GM21619 (cell line): ENCODE results near the gene FBXW12.
A peak's percentile ranks its signal among the peaks of the same experiment; 100 is the strongest.

ENCODE experiments used
- ATAC-seq: cut with Tn5 transposase; IDR thresholded peaks from one replicate; pipeline ENCODE4 v1.9.1; 2021; ENCODE audit not compliant: unreplicated experiment

The FBXW12 gene

DNA sequence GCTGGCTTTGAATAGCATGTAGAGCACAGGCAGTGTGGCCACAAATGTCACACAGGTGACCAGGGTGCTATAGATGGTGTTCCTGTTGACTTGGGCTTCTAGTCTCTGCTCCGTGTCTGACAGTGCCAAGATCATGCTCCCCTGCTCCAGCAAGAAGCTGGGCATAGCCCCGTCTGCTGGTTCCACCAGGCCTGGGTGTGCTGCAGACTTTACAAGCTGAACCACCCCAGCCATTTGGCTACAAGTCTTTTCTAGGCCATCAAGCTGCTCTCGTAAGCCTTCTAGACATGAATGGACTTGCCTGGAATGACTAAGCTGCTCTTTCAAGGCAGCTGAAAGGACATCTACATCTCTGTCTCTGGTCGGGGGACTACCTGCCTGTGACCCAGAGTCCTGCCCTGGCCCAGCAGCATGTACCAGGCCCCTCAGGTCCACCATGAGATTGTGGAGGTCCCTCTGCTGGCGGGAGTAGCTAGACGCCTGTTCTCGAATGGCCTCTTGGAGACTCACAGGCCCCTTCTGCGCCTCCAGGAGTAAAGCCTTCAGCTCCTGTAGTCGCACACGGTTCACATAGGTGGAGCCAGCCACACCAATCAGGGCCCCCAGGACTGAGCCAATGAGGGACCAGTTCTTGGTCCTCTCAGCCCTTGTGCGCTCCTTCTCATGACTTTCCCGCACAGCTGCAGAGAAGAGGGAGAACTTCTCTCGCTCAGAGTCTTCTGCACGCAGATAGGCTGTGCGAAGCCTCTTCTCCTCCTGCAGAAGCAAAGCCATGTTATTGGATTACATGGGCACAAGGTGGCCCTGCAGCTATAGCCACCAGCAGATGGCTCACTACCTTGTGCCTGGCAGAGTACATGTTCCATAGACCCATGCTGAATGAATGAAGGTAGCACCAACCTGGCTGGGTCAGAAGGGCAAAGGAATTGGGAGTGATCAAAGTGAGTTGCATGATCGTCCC, 60.7 kb downstream of the FBXW12 start:
- ATAC-seq = no peak

DNA sequence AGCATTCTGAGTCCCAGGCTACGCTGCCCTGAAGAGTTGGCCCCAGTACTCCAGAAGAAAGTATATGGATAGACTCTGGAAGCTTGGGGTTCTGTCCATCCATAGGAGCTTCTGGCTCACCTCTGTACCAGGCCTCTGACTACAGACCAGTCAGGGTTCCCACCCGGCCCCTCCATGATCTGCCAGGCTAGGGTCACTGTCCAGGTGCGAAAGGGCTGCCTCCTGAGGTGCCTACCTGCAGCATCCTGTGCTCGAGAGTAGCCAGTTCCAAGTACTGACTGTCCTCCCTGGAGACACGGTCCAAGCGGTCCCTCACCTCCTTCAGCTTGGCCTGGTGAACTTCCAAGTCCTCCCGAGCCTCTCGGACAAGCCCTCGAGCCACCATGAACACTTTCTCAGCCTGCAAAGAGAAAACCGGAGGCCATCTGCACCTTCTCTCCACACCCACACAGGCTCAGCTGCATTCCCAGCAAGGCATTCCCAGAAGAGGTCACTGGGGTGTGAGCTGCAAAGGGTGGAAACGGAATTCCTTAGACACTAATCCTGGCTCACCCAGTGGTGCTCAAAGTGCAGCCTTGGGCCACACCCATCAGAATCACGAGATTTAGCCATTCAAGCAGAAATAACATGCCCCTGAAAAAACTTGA, 61.6 kb downstream of the FBXW12 start:
- ATAC-seq = no peak

DNA sequence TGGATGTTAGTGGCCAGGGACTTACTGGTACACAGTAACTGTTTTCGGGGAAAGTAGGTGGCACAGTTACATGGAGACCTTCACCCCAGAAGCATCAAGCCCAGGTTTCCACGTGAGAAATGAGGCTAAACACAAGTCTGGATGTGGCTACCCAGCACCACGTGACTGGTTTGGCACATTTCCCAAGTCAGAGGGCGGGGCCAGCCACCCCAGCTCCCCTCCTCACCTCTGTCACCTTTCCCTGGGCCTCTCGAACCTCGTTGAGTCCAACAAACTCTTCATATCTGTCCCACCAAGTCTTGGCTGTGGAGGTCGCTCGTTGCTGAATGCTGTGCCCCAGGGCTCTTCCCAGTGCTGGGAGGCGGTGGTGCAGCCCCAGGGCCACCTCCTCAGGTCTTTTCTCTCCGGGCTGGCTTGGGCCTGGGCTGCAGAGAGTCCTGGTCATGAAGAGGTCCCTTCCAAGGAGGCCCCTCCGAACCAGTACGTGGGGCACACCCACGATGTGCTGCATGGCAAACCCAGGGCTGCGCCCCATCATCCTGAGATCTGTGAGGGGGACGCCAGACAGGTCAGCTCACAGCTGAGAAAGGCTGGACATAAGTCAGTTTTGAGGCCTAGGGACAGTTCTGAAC, 62.7 kb downstream of the FBXW12 start:
- no peak for ATAC-seq

DNA sequence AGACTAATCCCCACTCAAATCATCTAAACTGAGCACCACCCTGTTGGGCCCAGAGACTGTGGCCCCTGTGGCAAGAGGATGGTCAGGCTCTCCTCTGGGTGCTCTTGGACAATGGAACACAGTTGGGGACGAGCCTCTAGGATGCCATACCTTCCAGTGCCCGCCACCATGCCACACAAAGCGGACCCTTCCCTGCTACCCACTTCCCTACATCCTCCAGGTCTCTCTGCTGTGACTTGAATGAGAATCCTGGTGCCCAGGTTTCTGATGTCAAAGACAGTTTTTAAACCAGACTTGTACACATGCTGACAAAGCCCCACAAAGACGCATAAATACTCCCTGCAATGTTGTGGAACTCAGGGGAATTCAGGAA, 63.2 kb downstream of the FBXW12 start:
- no peak for ATAC-seq

DNA sequence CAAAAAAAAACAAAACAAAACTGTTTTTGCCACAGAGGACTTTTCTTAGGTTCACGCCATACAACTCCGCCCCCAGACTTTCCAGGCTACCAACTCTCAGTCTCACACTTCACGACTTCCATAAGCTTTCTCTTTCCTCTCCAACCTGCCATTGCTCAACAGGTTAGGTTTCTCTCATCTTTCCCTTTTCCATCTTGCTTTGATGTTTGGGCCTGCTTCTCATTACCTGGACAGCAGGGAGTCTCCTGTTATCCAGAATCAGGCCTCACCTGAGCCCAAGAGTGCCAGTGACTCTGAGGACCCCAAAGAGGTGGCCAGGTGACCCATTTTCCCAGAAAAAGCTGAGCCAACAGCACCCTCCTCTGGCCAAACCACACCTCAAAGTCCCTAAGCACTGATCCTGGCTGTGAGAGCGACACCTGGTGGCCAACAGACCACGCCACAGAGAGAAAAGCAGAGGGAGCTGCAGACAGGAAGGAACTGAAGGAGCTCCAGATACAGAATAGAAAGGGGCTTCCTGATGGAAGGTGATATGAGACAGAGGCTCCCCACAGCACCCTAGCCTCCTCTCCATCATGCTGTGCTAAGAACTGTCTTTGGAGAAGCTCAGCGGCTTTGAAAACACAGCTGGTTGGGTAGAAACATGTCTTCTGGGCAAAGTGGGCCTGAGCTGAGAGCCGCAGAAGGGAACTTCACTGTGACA, 63.9 kb downstream of the FBXW12 start:
- ATAC-seq = no peak

DNA sequence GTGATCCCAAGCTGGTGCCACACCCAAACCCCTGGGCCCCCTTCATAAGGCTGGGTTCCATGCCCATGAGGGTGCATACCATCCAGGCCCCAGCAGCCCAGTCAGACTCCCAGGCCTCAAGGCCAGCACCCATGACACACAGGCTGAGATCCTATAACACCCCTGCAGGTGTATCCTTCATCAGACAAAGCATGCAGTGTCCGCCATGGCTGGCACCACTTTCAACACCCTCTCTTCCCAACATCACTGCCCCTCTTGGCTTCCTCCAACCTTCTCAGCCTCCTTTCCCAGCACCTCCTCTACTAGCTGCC, 64.4 kb downstream of the FBXW12 start:
- no peak for ATAC-seq

DNA sequence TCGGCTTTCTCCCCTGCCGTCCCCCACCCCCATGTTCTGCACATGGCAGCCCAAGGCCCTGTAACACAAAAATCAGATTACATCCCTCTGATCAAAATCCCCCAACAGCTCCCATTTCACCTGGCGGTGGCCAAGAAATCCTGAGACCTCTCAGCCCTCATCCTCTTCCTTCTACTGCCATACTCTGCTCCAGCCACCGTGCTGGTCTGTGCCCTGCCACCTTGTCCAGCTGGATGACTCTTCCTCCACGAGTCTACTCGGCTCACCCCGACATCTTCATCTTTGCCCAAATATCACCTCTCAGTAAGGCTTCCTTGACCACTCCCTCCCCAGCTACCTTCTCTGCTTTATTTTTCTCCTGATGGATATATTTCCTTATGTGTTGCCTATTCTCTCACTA, 64.8 kb downstream of the FBXW12 start:
- ATAC-seq = no peak

DNA sequence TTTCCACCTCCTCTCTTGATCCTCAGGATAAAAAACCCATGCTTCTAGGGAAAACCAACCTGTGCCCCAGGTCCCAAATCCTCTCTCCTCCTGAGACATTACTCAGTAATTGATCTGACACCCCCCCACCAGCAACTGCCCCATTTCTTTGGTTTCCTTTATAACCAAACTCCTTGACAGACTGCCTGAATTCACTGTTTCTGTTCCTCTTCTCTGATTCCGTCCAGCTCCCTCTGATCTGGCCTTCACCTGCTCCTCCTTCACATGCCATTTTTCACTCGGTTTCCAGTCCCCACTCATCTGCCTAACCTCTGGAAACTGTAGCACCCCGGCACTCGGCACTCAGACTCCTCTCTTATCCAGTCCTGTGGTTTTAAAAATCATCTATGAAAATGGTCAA, 65.8 kb downstream of the FBXW12 start:
- ATAC-seq = no peak

DNA sequence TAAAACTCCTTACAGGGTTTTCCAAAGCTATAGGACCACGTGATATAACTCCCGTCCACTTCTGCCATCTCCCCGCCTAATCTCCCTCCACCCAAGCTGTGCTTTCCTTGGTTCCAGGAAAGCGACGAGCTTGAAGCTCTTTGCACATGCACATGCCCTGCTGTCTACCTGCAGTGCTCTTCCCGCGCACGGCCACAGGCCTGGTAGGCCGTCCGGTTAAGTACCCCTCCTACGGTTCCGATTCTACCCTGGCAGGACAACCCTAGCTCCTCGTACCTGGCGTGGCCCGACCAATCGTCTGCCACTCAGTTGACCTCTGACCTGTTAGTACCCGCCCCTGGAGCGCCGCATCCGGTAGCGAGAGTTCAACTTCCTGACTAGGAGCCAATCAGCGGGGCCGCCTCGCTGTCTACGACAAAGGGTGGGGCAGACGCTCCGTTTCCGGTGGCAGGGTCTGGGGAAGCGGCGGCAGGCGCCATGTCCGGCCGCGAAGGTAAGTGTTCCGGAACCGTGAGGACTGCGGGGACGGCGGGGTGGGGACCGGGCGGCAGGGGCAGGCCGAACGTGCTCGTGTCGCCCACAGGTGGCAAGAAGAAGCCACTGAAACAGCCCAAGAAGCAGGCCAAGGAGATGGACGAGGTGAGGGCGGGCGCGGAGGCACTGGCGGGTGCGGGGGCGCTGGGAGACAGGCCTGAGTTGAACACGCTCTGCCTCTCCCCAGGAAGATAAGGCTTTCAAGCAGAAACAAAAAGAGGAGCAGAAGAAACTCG, 68.0 kb downstream of the FBXW12 start, which contains the start of the genes CCDC51 and TMA7:
Gene CCDC51, minus strand, starts transcription at position 300 of the 770 bp plus-strand sequence. CDS start 4,991 bp downstream, outside the sequence.
Gene TMA7, plus strand, starts transcription at position 438 of the 770 bp plus-strand sequence. Its CDS starts 40 bp downstream, at position 478.
- ATAC-seq = peak; percentile 93

DNA sequence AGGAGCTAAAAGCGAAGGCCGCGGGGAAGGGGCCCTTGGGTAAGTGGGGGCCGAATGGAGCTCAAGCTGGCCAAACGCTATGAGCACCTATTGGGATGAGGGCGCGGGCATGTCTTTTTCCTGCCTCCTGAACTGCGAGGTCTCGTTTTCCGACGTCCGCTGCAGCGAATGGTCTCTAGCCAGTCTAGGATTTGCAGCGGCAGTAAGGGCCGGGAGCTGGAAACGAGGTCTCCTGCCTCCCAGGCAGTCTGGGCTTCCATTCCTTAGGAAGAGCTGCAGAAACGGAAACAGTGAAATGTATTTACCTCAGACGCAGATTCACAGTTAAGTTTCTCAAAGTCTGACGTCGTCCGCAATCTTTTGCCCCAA, 68.6 kb downstream of the FBXW12 start:
- ATAC-seq = no peak

DNA sequence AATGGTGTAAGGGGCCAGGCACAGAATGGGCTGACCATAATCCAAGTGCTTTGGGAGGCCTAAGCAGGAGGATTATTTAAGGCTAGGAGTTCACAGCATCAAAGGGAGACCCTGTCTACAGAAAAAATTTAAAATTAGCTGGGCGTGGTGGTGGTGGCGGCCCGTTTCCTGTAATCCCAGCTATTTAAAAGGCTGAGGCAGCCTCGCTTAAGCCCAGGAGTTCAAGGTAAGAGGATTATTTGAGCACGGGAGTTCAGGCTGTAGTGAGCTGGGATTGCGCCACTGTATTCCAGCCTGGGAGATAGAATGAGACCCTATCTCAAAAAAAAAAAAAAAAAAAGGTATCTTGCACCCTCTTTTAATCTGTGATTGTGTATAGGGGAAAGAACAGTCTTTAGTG, 69.9 kb downstream of the FBXW12 start:
- ATAC-seq = no peak
